Astrocyte (in vitro differentiated cells and primary cell): ENCODE data around the gene TBXT.

Experiments
- CTCF ChIP-seq: IDR thresholded peaks from 2 replicates; pipeline ENCODE4 v1.5.1; 2011; ENCODE audit warnings: low read depth, mild to moderate bottlenecking, inconsistent platforms, low read length, moderate library complexity; ENCODE audit not compliant: insufficient read depth
- EZH2 ChIP-seq: IDR thresholded peaks from 2 replicates; pipeline ENCODE4 v1.6.1; 2012; ENCODE audit warnings: mild to moderate bottlenecking, low read length, inconsistent platforms; ENCODE audit not compliant: insufficient read depth

GRCh38 chr6:166176106-166176505 is 8.5 kb upstream of the TBXT start:
- TF ChIP-seq CTCF (no peak), EZH2 (no peak)
